GM21423 (cell line): ENCODE results near the gene NTSR2.

Source experiments
- ATAC-seq: cut with Tn5 transposase; IDR thresholded peaks from one replicate; pipeline ENCODE4 v1.9.1; 2021; ENCODE audit warnings: mild to moderate bottlenecking, moderate library complexity; ENCODE audit not compliant: unreplicated experiment

Gene NTSR2

DNA sequence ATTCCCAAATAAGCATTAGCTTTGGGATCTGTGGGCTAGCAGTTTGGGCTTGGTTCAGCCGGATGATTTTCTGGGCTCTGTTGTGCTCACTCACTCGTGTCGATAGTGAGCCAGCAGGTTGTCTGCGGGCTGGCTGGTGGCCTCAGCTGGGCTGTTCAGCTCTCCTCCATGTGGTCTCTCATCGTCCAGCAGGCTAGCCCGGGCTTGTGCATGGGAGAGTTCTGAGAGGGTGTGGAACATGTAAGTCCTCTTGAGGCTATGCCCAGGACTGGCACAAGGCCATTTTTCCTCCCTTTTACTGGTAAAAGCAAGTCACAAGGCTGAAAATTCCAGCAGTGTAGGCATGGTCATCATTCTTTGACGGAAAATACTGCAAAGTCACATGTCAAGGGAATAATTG lies 38.5 kb downstream of the NTSR2 start:
- no peak for ATAC-seq

DNA sequence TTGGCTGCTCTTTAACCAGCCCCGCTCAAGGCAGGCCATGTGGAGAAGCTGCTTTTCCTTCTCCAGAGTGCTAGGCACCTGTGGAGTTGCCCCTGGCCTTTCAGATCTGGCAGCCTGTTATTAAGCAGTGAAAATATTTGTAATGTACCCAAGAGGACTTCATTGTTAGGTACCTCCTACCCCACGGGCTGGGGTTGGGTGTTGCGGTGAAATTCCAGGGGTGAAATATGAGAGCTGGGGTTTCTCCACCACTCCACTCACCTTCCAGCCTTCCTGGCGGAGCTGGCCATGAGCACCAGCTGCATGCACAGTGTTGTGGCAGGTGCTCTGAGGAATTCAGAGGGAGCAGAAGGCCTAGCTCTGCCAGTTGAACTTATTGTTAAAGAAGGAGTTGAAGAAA lies 39.1 kb downstream of the NTSR2 start:
- no peak for ATAC-seq

DNA sequence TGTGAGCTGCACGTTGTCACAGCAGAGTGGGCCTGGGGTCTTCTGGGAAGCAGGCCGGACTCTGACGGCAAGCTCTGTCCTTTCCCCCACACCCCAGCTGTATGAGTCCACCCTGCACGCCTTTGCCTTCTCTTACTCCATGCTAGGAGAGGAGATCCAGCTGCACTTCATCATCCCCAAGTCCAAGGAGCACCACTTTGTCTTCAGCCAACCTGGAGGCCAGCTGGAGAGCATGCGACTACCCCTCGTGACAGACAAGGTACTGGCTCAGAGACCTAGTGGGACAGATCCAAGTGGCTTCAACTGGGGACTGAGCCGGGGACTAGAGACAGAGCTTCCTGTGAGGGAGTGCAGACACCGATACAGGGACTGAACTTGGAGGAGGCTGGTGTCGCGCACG lies 40.1 kb downstream of the NTSR2 start:
- ATAC-seq: no peak

DNA sequence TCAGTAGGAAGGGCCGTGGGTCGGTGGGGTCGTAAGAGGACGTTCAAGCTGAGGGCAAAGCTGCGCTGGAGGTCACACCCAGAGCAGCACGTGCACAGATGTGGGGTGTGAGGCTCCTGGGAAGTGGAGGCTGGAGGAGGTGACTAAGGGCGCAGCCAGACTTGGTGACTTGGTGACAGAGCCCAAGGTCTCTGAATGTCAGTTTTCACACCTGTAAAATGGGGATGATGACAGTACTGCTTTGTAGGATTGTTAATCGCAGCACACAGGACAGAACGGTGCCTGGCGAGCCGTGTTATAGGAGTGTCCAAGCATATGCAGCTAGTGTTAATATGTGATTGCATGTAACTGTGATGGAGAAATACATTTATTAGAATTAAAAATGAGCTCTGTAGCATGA lies 40.8 kb downstream of the NTSR2 start:
- no peak for ATAC-seq

DNA sequence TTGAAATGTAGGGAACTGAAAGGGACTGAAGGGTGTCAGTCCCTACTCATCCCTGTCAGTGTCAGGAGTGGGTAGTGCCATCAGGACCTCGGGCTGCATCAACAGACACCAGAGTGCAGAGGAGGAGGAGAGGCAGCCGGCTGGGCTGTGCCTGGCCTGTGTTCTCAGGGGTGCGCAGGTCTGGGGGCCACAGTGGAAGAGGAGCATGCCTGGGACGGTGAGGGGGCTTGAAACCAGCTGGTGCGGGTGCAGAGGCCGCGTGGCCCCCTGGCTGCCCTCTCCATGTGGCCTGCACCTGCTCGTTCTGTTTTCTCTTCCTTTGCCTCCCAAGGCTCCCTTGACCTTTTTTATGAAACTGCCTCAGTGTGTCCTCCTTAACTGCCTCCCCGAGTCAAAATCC lies 41.3 kb downstream of the NTSR2 start:
- no peak for ATAC-seq

DNA sequence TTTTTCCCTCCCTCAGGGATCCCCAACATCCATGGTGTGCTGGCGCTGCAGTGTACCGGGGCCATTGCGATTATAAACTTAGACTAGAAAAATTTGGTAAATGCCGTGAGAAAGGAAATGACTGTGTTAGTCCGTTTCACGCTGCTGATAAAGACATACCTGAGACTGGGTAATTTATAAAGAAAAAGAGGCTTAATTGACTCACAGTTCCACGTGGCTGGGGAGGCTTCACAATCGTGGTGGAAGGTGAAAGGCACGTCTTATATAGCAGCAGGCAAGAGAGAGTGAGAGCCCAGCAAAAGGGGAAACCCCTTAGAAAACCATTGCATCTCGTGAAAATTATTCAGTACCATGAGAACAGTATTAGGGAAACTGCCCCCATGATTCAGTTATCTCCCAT lies 44.3 kb downstream of the NTSR2 start:
- no peak for ATAC-seq

DNA sequence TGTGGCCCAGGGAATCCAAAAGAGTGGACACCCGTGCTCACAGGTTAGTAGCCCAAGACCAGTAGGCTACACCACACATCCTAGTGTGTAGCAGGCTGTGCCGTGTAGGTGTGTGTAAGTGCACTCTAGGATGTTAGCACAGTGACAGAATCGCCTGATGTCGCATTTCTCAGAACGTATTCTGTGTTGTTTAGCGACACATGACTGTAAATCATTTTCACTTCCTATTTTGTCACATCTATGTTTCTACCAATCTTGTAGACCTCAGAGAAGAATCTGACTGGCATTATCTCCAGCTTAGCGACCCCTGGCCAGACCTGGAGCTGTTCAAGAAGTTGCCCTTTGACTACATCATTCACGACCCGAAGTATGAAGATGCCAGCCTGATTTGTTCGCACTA lies 45.1 kb downstream of the NTSR2 start:
- no peak for ATAC-seq

DNA sequence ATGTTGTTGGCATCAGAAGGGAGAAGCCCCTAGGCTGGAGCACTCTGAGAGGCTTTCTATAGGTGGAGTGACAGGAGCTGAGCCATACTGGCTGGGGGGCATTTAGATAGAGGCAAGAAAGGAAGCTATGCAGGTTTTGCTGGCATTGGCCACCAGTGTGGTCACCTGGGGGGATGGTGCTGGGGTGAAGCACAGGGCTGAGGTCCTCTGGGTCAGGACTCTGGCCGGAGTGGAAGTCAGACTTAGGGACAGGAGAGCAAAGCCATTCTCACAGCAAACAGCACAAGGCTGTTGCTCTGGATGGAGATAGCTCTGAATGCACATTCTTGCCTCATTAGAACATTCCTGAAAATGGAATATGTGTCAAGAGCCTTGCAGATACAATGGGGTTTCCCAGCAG lies 47.4 kb downstream of the NTSR2 start:
- no peak for ATAC-seq

DNA sequence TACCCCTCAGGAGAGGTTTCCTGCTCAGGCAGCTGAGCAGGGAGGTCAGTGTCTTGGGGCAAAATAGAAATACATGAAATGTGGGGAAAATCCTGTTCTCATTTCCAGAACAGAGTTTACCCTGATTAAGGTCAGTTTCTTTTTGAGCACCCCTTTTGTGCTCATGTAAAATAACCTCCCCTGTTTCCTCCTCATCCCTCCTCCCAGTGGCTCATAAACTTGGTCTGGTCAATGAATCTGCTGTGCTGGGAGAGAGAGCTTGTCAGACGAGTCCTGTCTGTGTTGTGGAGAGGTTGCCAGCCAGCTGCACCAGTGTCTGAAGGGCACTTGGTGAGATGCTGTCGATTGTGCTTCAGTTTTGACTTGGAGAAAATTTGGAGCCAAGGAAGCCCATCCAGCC lies 48.6 kb downstream of the NTSR2 start:
- no peak for ATAC-seq

DNA sequence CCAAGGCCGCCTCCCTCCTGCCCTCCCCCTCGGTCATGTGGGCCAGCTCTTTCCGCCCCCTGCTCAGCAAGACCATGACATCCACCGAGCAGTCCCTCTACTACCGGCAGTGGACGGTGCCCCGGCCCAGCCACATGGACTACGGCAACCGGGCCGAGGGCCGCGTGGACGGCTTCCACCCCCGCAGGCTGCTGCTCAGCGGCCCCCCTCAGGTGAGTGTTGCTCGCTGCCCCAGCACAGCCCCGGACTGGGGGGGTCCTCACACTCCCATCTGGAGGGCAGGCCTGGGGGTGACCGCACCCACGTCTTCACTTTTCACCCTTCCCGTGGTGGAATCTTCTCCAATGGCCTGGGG lies 51.3 kb downstream of the NTSR2 start:
- ATAC-seq: no peak

DNA sequence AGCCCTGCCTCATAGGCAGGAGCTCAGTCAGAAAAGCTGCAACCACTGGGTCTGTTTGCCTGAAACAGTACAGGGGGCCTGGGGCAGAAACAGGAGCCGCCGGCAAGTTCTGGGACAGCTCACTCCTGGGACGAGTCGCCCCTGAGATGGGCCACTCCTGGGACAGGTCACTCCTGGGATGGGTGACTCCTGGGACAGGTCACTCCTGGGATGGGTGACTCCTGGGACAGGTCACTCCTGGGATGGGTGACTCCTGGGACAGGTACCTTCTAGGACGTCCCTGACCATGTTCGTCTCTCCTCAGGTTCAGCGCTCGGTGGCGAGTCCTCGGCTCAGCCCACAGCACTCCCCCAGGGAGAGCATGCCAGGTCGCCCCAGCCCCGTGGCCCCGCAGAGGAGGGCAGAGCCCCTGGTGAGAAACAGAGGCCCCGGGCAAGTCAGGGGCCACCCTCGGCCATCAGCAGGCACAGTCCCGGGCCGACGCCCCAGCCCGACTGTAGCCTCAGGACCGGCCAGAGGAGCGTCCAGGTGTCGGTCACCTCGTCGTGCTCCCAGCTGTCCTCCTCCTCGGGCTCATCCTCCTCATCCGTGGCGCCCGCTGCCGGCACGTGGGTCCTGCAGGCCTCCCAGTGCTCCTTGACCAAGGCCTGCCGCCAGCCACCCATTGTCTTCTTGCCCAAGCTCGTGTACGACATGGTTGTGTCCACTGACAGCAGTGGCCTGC lies 51.8 kb downstream of the NTSR2 start:
- ATAC-seq: no peak

DNA sequence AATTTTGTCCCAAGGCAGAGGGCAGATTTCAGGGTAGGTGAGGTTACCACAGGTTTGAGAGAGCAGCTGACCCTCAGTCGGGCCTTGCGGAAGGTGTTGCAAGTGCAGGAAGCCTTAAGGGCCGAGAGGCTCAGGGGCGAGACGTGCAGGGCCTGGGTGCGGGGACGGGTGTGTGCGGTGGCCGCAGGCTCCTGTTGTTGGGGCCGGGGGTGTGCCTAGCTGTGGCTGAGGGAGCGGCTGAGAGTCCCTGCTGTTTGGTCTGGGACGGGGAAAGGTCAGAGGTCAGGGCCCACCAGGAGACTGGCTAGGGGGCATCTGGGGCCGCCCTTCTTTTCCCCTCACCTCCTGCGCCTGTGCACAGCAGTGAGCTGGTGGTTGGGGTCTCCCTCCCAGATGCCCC lies 52.5 kb downstream of the NTSR2 start:
- ATAC-seq: no peak

DNA sequence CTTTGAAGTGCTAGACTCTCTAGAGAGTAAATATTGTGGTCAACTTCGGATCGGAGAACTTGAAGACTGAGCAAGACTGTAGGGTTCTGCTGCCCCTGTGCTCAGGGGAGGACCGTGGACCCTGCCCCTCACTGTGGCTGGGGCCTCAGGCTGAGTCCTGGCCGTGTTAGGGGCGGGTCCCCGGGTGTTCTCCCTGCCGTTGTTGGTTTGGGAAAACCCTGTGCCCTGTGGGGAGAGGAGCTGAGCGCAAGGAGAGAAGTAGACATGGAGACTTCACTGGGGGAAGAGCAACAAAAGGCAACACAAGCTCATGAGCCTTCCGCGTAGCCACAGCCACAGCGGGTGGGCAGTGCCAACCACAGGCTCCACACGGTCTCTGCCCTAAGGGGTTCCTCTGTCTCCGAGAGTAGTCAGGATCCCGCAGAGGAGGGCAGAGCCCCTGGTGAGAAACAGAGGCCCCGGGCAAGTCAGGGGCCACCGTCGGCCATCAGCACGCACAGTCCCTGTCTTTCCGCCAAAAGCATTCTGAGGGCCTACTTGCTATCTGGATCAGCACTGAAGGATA lies 53.1 kb downstream of the NTSR2 start:
- ATAC-seq: no peak

DNA sequence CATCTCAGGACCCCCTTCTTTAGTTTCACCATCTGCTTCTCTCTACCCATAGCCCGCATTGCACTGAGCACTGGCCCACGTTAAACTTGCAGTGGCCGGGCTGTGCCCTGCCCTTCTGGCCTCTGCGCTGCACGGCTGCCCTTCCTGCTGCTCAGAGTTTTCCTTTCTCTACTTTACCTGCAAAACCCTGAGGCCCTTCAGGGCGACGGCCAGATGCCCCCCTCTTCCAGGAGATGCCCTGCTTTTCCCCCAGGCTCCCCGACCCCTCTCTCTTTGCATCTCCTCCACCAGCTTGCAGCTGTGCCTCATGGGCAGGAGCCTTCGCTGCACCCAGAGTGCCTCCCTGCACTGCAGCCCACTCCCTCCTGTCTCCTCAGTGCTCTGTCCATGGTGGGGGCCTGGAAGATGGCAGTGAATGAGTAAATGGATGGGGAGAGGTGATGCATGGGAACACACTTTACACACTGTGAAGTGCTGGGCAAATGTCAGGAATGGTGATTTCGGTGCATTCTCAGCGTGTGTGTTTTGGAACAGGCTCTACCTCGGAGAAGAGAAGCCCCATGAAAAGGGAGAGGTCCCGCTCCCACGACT lies 53.8 kb downstream of the NTSR2 start:
- no peak for ATAC-seq

DNA sequence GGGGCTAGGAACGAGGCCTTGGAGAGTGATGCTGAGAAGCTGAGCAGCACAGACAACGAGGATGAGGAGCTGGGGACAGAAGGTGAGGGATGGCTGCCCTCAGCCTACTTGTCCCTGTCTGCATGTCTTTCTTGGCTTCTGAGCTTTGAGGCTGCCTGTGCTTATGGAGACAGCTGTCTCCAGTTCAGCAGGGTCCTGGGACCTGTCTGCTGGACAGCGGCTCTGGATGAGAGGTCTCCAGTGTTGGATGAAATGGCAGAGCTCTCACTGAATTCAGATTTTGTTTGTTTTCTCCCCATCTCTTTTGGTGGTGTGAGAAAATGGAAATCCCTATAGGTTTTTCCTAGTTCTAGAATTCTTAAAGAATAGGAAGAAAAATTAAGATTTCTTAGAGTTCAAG lies 54.8 kb downstream of the NTSR2 start:
- no peak for ATAC-seq

DNA sequence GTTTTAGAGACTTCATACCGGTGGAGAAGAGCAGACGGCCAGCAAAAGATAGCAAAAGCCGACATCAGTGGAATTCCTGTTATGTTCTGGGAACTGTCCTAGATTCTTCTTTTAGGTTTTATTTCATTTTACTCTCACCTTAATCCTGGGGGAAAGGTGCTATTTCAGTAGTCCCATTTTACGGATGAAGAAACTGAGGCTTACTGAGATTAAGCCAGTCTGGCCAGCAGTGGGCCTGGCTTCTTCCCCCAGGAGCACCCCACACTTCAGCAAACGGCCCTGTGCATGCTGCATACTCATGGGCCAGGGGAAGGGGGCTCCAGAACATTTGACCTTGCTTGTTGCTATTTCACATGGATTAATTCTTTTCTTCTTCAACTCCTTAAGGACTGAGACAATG lies 56.7 kb downstream of the NTSR2 start:
- no peak for ATAC-seq

DNA sequence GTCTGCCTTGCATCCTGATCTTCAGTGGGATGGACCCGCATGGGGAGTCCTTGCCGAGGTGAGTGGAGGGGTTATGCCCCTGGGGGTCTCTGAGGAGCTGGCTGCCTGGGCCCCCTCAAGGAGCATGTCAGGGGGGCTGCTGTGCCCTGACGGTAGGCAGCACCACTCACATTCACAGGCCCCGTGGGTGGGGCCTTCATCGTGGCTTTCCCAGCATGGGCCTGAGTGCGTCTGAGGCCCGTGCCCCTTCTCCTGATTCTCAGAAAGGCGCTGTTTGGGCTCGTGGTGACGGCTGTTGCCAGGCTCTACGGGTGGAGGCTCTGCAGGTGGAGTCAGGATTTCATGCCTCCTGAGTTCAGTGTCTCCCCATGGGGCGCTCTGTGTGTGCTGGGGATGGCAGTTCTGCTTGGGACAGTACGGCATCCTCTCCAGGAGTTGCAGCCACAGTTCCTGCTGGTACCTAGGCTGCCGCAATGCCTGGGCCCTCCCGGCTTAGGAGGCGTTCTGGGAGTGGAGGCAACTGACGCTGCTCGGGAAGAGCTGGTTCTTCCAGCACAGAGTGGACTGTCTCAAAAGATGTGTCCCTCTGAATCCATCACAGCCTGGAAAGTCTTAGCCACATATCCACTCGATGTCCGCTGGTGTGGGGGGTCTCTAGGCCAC lies 57.3 kb downstream of the NTSR2 start:
- no peak for ATAC-seq

DNA sequence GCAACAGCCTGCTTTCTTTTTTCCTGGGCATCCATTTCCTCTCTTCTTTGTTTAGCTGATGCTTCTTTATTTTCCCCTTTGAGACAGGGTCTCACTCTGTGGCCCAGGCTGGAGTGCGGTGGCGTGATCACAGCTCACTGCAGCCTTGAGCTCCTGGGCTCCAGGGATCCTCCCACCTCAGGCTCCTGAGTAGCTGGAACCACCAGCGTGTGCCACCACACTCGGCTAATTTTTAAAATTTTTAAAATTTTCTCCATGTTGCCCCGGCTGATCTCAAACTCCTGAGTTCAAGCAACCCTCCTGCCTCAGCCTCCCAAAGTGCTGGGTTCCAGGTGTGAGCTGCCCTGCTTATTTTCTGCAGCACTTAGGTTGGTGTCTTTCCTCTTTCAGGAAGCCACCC lies 58.7 kb downstream of the NTSR2 start:
- no peak for ATAC-seq

DNA sequence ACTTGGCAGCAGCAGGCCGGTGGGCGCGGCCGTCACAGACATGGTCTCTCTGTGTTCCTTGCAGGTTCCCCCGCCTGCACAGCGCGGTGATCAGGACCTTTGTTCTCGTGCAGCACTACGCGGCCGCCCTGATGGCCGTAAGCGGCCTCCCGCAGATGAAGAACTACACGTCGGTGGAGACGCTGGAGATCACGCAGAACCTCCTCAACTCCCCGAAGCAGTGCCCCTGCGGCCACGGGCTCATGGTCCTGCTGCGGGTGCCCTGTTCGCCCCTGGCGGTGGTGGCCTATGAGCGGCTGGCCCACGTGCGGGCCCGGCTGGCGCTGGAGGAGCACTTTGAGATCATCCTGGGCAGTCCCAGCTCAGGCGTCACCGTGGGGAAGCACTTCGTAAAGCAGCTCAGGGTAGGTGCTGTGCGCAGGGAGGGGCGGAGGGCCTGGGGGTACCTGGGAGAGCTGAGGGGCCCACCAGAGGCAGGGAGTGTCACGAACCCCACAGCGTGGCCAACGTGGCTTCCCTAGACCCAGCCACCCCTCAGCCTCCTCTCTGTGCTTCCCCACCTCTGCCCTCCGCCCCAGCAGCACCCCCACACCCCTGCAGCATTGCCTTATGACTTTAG lies 59.3 kb downstream of the NTSR2 start:
- no peak for ATAC-seq
